Central memory CD8-positive, alpha-beta T cell (primary cell): Measurements from ENCODE around the gene FAM78A.

Source experiments
- ATAC-seq: fragments of 150-1000 bp; cut with Tn5 transposase; replicated peaks from 2 replicates; pipeline ENCODE4 v1.10.0; 2022; ENCODE audit warnings: mild to moderate bottlenecking, moderate FRiP score, moderate number of reproducible peaks; ENCODE audit not compliant: poor library complexity, severe bottlenecking; ENCODE audit errors: extremely low read depth
- DNase-seq, 2 donors: peaks; one replicate each; pipeline ENCODE4 v3.0.0; 2021; ENCODE audit warnings: low spot score in 2 of 2
- H3K27ac Mint-ChIP-seq: one replicate; pipeline ENCODE4 v1.8.0; 2022; ENCODE audit warnings: low read depth, mild to moderate bottlenecking, moderate library complexity, mixed read lengths
- H3K27me3 Mint-ChIP-seq: one replicate; pipeline ENCODE4 v1.8.0; 2022; ENCODE audit warnings: mixed read lengths
- H3K36me3 Mint-ChIP-seq: one replicate; pipeline ENCODE4 v1.8.0; 2022; ENCODE audit warnings: mild to moderate bottlenecking, moderate library complexity, mixed read lengths; ENCODE audit not compliant: insufficient read depth
- H3K4me1 Mint-ChIP-seq: one replicate; pipeline ENCODE4 v1.8.0; 2022; ENCODE audit warnings: mixed read lengths
- H3K4me3 Mint-ChIP-seq: one replicate; pipeline ENCODE4 v1.8.0; 2022; ENCODE audit warnings: mild to moderate bottlenecking, moderate library complexity, mixed read lengths
- H3K9me3 Mint-ChIP-seq: one replicate; pipeline ENCODE4 v1.8.0; 2022; ENCODE audit warnings: mixed read lengths

FAM78A gene

DNA sequence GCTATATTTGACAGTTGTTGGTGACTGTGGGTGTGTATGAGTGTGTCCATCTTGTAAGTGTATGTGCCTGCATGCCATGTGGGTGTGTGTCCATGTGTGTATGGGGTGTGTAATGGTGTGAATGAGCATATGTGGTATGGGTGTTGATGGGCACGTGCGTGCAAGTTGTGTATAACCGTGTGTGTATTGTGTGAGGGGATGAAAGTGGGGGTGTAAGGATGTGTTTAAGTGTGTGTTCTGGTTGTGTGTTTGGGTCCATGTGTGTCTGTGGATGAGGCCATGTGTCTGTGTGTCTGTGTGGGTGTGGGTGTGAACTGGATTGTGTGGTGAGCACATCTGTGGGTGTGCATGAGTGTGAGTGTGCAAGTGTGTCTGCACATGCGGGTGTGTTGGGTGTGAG is 5.9 kb upstream of the FAM78A start:
- Mint-ChIP-seq H3K9me3 (no peaks in the 10 kb centered on the region), H3K27me3 (no peaks in the 10 kb centered on the region), H3K4me3 (peak overlapping the region; percentile 67), H3K36me3 (peaks cover 8% of the 10 kb centered on the region), H3K27ac (no peak overlapping the region), H3K4me1 (peaks cover 24% of the 10 kb centered on the region)
- DNase-seq: no peak
- ATAC-seq: no peak

- no peak for ATAC-seq
- Mint-ChIP-seq H3K9me3 (no peaks in the 10 kb centered on the region), H3K27ac (no peak overlapping the region), H3K36me3 (peaks cover 8% of the 10 kb centered on the region), H3K4me3 (peak overlapping the region; percentile 67), H3K4me1 (peaks cover 24% of the 10 kb centered on the region), H3K27me3 (no peaks in the 10 kb centered on the region)
- no peak for DNase-seq
Observed at GRCh38 chr9:131281119-131281965, 5.0 kb upstream of the FAM78A start.

DNA sequence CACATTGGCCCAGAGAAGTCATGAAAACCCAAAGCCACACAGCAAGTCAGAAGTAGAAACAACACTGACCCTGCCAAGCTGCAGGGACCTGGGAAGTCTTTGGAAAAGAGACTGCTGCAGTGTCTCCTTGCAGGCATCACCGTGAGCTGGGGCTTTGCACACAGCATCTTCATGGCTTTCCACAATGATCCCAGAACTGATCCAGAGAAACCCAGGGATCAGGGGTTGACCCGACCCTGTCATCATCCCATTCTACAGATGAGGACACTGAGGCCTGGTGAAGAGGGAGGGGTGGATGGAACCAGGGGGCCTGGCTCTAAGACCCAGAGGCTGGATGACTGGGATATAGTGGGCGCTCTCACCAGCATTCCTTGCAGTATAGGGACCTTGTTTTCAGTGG is 4.3 kb upstream of the FAM78A start:
- peaks cover 24% of the 10 kb centered on the region for H3K4me1 Mint-ChIP-seq
- H3K9me3 Mint-ChIP-seq: no peaks in the 10 kb centered on the region
- no peaks in the 10 kb centered on the region for H3K27me3 Mint-ChIP-seq
- no peak overlapping the region for H3K27ac Mint-ChIP-seq
- peak overlapping the region; percentile 27 for H3K4me3 Mint-ChIP-seq
- peaks cover 15% of the 10 kb centered on the region for H3K36me3 Mint-ChIP-seq
- ATAC-seq (no peak), DNase-seq (no peak)

GRCh38 chr9:131279863-131280570 is 3.7 kb upstream of the FAM78A start:
- Mint-ChIP-seq H3K36me3 (peaks cover 22% of the 10 kb centered on the region), H3K27ac (no peak overlapping the region), H3K9me3 (no peaks in the 10 kb centered on the region), H3K4me1 (peaks cover 24% of the 10 kb centered on the region), H3K27me3 (no peaks in the 10 kb centered on the region), H3K4me3 (no peak overlapping the region)
- DNase-seq (no peak), ATAC-seq (no peak)

GRCh38 chr9:131279196-131279862 is 3.0 kb upstream of the FAM78A start:
- peaks cover 29% of the 10 kb centered on the region for H3K36me3 Mint-ChIP-seq
- H3K27me3 Mint-ChIP-seq: no peaks in the 10 kb centered on the region
- ATAC-seq (no peak), DNase-seq (no peak)
- H3K27ac Mint-ChIP-seq: peak overlapping the region; percentile 74
- H3K9me3 Mint-ChIP-seq: no peaks in the 10 kb centered on the region
- H3K4me3 Mint-ChIP-seq: peak overlapping the region; percentile 92
- H3K4me1 Mint-ChIP-seq: peaks cover 24% of the 10 kb centered on the region

DNA sequence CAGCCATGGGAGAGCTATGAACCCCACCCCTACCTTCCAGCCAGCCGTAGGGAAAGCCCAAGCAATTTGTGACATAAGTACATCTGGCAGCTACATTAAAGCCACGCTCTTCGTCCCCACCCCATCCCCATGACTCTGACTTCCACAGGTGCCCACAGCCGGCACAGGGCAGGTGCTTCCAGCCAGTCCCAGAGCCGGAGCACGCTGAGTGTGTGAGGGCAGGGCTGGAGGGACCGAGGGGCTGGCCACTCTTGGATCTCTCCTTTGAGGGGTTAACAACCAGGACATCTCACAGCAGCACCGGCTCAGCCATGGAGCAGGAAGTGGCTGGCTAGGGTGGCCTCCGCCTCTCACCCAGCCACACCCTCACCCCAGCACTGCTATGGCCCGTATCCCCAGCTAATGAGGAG is 2.4 kb upstream of the FAM78A start:
- H3K4me1 Mint-ChIP-seq: peaks cover 30% of the 10 kb centered on the region
- H3K27me3 Mint-ChIP-seq: no peaks in the 10 kb centered on the region
- H3K27ac Mint-ChIP-seq: peak overlapping the region; percentile 74
- DNase-seq (no peak), ATAC-seq (peak; percentile 37)
- peak overlapping the region; percentile 92 for H3K4me3 Mint-ChIP-seq
- H3K9me3 Mint-ChIP-seq: no peaks in the 10 kb centered on the region
- H3K36me3 Mint-ChIP-seq: peaks cover 35% of the 10 kb centered on the region

DNA sequence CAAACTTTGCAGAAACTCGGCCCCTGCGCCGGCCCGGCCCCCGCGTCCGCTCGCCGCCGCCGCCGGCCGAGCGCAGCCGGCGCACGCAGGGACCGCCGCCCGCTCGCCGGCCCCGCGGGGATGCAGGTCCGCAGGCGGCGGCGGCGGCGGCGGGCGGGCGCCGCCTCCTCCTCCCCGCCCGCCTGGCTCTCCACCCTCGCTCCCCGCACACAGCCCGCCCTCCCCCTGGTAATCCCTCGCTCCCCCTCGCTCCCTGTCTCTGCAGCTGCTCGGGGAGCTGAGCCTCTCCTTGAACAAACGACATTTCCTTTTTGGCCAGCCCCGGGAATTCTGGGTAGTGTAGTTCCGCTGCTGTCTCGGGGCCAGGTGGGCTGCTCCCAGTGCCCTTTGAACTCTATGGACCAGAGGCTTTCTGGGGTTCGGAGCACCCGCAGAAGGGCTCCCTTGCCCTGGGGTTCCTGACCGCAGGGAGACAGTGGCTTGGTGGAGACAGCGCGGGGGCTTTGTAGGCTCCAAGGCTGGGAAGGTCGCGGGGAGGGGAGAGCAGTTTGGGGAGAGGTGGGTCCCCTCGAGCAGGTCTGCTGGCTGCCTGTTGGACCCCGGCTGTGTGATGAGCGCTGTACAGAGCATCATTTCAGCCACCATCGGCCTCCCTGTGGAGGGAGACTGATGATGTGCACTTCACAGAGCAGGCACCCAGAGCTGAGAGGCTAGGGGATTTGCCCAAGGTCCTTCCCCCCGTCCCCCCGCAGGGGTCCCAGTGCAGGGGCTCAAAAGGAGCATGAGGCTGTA is 1.8 kb upstream of the FAM78A start:
- ATAC-seq (peak; percentile 44), DNase-seq (peak in 1 of 2 donors; percentile 41)
- peaks cover 34% of the 10 kb centered on the region for H3K4me1 Mint-ChIP-seq

DNA sequence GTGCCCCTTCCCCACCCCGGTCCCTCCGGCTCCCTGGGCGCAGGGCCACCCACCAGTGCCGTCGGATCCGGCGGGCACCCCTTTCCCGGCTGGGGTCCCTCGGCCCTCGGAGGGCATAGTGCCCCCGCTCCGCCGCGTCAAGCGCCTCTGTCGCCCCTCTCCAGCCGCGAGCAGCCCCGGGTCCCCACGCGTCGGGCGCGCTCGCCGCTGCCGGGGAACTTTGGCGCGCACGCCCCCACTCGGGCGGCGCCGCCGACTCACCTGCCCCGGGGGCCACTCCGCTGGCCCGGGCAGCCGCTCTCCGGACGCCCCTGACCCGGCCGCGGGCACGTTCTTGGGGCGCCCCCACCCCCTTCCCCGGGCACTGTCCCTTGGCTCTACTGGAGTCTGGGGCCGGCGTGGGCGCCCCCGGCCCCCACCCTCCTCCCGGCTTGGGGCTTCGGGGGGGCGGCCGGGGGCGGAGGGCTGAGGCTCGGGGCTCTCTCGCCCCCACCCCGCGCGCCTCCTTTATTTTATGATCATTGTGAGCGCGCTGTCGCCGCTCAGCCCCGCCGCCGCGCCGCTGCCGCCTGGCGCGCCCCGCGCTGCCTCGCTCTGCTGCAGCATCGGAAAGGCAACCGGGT is 1.1 kb upstream of the FAM78A start:
- ATAC-seq: peak; percentile 9
- Mint-ChIP-seq H3K27ac (peak overlapping the region; percentile 74), H3K9me3 (no peaks in the 10 kb centered on the region), H3K27me3 (no peaks in the 10 kb centered on the region), H3K4me1 (peaks cover 37% of the 10 kb centered on the region), H3K4me3 (peak overlapping the region; percentile 93), H3K36me3 (peaks cover 38% of the 10 kb centered on the region)
- DNase-seq: no peak

More for the DNA sequence above, 1.8 kb upstream of the FAM78A start:
- peak overlapping the region; percentile 92 for H3K4me3 Mint-ChIP-seq
- no peaks in the 10 kb centered on the region for H3K27me3 Mint-ChIP-seq
- H3K36me3 Mint-ChIP-seq: peaks cover 36% of the 10 kb centered on the region
- no peaks in the 10 kb centered on the region for H3K9me3 Mint-ChIP-seq
- H3K27ac Mint-ChIP-seq: peak overlapping the region; percentile 74

GRCh38 chr9:131276891-131277286 is 579 bp upstream of the FAM78A start:
- peaks cover 32% of the 10 kb centered on the region for H3K4me1 Mint-ChIP-seq
- peak overlapping the region; percentile 93 for H3K4me3 Mint-ChIP-seq
- no peaks in the 10 kb centered on the region for H3K27me3 Mint-ChIP-seq
- ATAC-seq: peak; percentile 42
- no peaks in the 10 kb centered on the region for H3K9me3 Mint-ChIP-seq
- H3K36me3 Mint-ChIP-seq: peaks cover 42% of the 10 kb centered on the region
- DNase-seq: no peak
- no peak overlapping the region for H3K27ac Mint-ChIP-seq

DNA sequence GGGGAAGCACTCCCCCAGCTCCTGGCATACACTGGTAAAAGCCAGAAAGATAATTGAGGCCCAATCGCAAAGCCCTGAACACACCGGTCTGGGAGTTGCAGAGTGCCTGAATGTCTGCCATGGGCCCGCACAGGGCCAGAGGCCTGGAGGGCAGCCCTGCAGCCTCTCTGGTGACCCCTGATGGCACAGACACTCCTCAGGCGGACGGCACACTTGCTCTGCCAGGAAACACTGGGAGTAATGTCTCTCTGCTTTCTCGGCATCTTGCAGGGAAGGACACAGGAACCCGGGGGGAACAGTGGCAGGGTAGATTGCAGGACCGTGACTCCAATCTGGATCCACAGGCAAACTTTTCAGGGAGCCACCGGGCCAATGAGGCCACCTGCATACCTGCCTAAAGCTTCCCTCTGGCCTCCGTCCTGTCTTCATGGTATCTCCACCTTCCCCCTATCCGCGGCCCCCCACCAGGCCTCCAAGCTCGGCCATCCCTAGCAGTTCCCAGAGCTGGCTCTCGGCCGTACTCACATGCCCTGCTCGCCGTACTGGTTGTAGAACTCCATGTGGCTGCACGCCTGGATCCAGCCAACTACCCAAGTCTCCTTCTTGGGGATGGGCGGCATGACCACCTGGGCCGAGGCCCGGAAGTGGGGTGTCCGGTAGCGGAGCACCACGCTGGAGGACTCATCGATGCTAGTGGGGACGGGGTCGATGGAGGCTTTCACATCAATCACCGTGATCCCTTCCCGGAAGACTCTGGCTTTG is 797 bp downstream of the FAM78A start:
- H3K4me3 Mint-ChIP-seq: peak overlapping the region; percentile 93

DNA sequence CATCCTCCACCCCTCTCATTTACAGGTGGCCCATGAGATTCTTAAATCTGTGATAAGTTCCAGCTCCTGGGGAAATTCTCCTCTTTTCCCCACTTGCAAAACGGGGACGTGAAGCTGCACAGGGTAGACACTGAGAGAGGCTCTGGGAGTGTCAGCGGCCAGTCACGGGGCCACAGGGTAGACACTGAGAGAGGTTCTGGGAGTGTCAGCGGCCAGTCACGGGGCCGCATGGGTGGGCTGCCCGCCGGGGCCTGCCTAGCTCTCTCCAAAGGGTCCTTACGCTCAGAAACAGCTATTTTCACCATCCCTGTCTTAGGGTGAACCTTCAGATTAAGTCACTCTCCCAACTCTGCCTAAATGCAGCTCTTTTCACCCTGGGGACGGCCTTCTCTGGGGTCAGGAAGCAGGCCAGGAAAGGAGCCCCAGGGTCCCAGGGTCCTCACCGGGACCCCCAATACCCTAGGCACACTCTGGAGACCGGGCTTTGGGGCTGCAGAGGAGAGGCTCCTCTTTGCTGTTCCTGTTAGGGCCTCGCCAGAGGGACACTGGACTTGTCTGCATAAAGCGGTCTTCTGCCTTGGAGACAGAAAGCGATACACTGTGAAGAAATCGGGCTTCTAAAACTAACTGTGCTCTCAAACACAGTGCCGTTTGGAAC is 1.5 kb downstream of the FAM78A start:
- peaks cover 52% of the 10 kb centered on the region for H3K36me3 Mint-ChIP-seq
- peaks cover 47% of the 10 kb centered on the region for H3K4me1 Mint-ChIP-seq
- no peaks in the 10 kb centered on the region for H3K9me3 Mint-ChIP-seq

More for the DNA sequence above, 797 bp downstream of the FAM78A start:
- DNase-seq (no peak), ATAC-seq (no peak)
- Mint-ChIP-seq H3K36me3 (peaks cover 47% of the 10 kb centered on the region), H3K9me3 (no peaks in the 10 kb centered on the region), H3K27ac (peak overlapping the region; percentile 94), H3K27me3 (no peaks in the 10 kb centered on the region), H3K4me1 (peaks cover 41% of the 10 kb centered on the region)

More for the DNA sequence above, 1.5 kb downstream of the FAM78A start:
- Mint-ChIP-seq H3K4me3 (peak overlapping the region; percentile 93), H3K27me3 (no peaks in the 10 kb centered on the region), H3K27ac (peak overlapping the region; percentile 94)
- no peak for DNase-seq
- no peak for ATAC-seq
